MM.1S (cell line): Measurements from ENCODE around the gene GFOD1.

Experiments
- DNase-seq: peaks from one replicate; pipeline ENCODE4 v3.0.0-alpha.2; 2015
- H2AFZ ChIP-seq: fragments of 300-600 bp; sonication (generic); 2 replicates; pipeline ENCODE4 v1.6.0; 2016; ENCODE audit warnings: antibody characterized with exemption, low read length
- H3F3A ChIP-seq: fragments of 300-600 bp; sonication (generic); 2 replicates; pipeline ENCODE4 v1.6.1; 2016; ENCODE audit warnings: mild to moderate bottlenecking, antibody characterized with exemption, low read length, moderate library complexity, mixed read lengths; ENCODE audit not compliant: insufficient read depth
- H3K27ac ChIP-seq: fragments of 300-600 bp; sonication (generic); 2 replicates; pipeline ENCODE4 v1.5.1; 2016; ENCODE audit warnings: mild to moderate bottlenecking, low read length
- H3K27me3 ChIP-seq: fragments of 300-600 bp; sonication (generic); replicated peaks from 2 replicates; pipeline ENCODE4 v1.6.0; 2016; ENCODE audit warnings: low read length; ENCODE audit not compliant: insufficient read depth
- H3K36me3 ChIP-seq: fragments of 300-600 bp; sonication (generic); replicated peaks from 2 replicates; pipeline ENCODE4 v1.6.1; 2016; ENCODE audit warnings: mild to moderate bottlenecking, low read length, mixed read lengths; ENCODE audit not compliant: insufficient read depth
- H3K4me1 ChIP-seq: fragments of 300-600 bp; sonication (generic); 2 replicates; pipeline ENCODE4 v1.6.1; 2016; ENCODE audit warnings: low read length, mixed read lengths
- H3K4me2 ChIP-seq: fragments of 300-600 bp; sonication (generic); 2 replicates; pipeline ENCODE4 v1.6.0; 2016; ENCODE audit warnings: low read depth, low read length
- H3K4me3 ChIP-seq: fragments of 300-600 bp; sonication (generic); 2 replicates; pipeline ENCODE4 v1.5.1; 2016; ENCODE audit warnings: low read length, mixed read lengths
- H3K79me2 ChIP-seq: fragments of 300-600 bp; sonication (generic); 2 replicates; pipeline ENCODE4 v1.6.1; 2016; ENCODE audit warnings: mixed run types, low read length, mixed read lengths
- H3K9ac ChIP-seq: fragments of 300-600 bp; sonication (generic); 2 replicates; pipeline ENCODE4 v1.6.1; 2016; ENCODE audit warnings: low read length, mixed read lengths
- H3K9me2 ChIP-seq: fragments of 300-600 bp; sonication (generic); replicated peaks from 2 replicates; pipeline ENCODE4 v1.6.1; 2016; ENCODE audit warnings: mild to moderate bottlenecking, low read length, mixed read lengths; ENCODE audit not compliant: insufficient read depth
- H3K9me3 ChIP-seq: fragments of 300-600 bp; sonication (generic); replicated peaks from 2 replicates; pipeline ENCODE4 v1.6.1; 2016; ENCODE audit warnings: mild to moderate bottlenecking, low read length, mixed read lengths; ENCODE audit not compliant: insufficient read depth
- H4K20me1 ChIP-seq: fragments of 300-600 bp; sonication (generic); 2 replicates; pipeline ENCODE4 v1.6.1; 2016; ENCODE audit warnings: mild to moderate bottlenecking, low read length, moderate library complexity, mixed read lengths; ENCODE audit not compliant: insufficient read depth
- CTCF ChIP-seq: fragments of 300-600 bp; sonication (generic); IDR thresholded peaks from 2 replicates; pipeline ENCODE4 v1.5.1; 2016; ENCODE audit warnings: antibody characterized with exemption, low read length, mixed read lengths
- EZH2 ChIP-seq: fragments of 300-600 bp; sonication (generic); optimal IDR thresholded peaks from 2 replicates; pipeline ENCODE3; 2017; ENCODE audit warnings: low read depth, mild to moderate bottlenecking, antibody characterized with exemption, low read length, mixed read lengths
- EZH2phosphoT487 ChIP-seq: fragments of 300-600 bp; sonication (generic); IDR thresholded peaks from 2 replicates; pipeline ENCODE4 v1.6.1; 2018; ENCODE audit warnings: antibody characterized with exemption, low read length

GFOD1 gene

GRCh38 chr6:13455552-13455966 is 31.8 kb downstream of the GFOD1 start:
- H3K79me2 ChIP-seq = no peaks in the 10 kb centered on the region
- H2AFZ ChIP-seq = no peak overlapping the region
- H3K9me2 ChIP-seq = no peaks in the 10 kb centered on the region
- TF ChIP-seq EZH2phosphoT487 (no peak), CTCF (no peak), EZH2 (no peak)
- H3K27ac ChIP-seq = no peak overlapping the region
- H4K20me1 ChIP-seq = no peaks in the 10 kb centered on the region
- no peak overlapping the region for H3K4me2 ChIP-seq
- no peak overlapping the region for H3K4me3 ChIP-seq
- no peak overlapping the region for H3K9ac ChIP-seq
- DNase-seq = no peak
- peaks cover 7% of the 10 kb centered on the region; the same call in 1 of the 2 replicates for H3K4me1 ChIP-seq
- no peaks in the 10 kb centered on the region for H3K36me3 ChIP-seq
- no peaks in the 10 kb centered on the region for H3F3A ChIP-seq
- no peaks in the 10 kb centered on the region for H3K9me3 ChIP-seq
- no peaks in the 10 kb centered on the region for H3K27me3 ChIP-seq

- H3K79me2 ChIP-seq = no peaks in the 10 kb centered on the region
- H3K4me3 ChIP-seq = no peak overlapping the region
- H2AFZ ChIP-seq = no peak overlapping the region
- no peaks in the 10 kb centered on the region for H3K27me3 ChIP-seq
- H3K9me3 ChIP-seq = no peaks in the 10 kb centered on the region
- TF ChIP-seq EZH2phosphoT487 (no peak), EZH2 (no peak), CTCF (no peak)
- no peaks in the 10 kb centered on the region for H3K36me3 ChIP-seq
- no peaks in the 10 kb centered on the region for H3K9me2 ChIP-seq
- no peak overlapping the region for H3K27ac ChIP-seq
- H3K4me2 ChIP-seq = no peak overlapping the region
- no peak overlapping the region for H3K9ac ChIP-seq
- H3K4me1 ChIP-seq = peaks cover 7% of the 10 kb centered on the region; the same call in 1 of the 2 replicates
- H3F3A ChIP-seq = no peaks in the 10 kb centered on the region
- DNase-seq = no peak
- no peaks in the 10 kb centered on the region for H4K20me1 ChIP-seq
Measured at GRCh38 chr6:13454286-13455221, 32.8 kb downstream of the GFOD1 start.

- no peaks in the 10 kb centered on the region for H3F3A ChIP-seq
- H4K20me1 ChIP-seq = no peaks in the 10 kb centered on the region
- no peak overlapping the region for H3K4me2 ChIP-seq
- H3K9me3 ChIP-seq = no peaks in the 10 kb centered on the region
- no peaks in the 10 kb centered on the region for H3K9me2 ChIP-seq
- TF ChIP-seq CTCF = no peak
- no peak for TF ChIP-seq EZH2
- TF ChIP-seq EZH2phosphoT487 = no peak
- H3K27me3 ChIP-seq = no peaks in the 10 kb centered on the region
- H2AFZ ChIP-seq = no peak overlapping the region
- no peaks in the 10 kb centered on the region for H3K79me2 ChIP-seq
- DNase-seq = no peak
- H3K36me3 ChIP-seq = no peaks in the 10 kb centered on the region
- H3K27ac ChIP-seq = no peak overlapping the region
- peaks cover 7% of the 10 kb centered on the region; the same call in 1 of the 2 replicates for H3K4me1 ChIP-seq
- H3K9ac ChIP-seq = no peak overlapping the region
- H3K4me3 ChIP-seq = no peak overlapping the region
Measured at GRCh38 chr6:13453771-13454251, 33.6 kb downstream of the GFOD1 start.
